GM19035 (cell line): Measurements from ENCODE around the gene C6orf15.

Experiments
- ATAC-seq: cut with Tn5 transposase; IDR thresholded peaks from one replicate; pipeline ENCODE4 v1.9.1; 2021; ENCODE audit not compliant: unreplicated experiment

The C6orf15 gene

DNA sequence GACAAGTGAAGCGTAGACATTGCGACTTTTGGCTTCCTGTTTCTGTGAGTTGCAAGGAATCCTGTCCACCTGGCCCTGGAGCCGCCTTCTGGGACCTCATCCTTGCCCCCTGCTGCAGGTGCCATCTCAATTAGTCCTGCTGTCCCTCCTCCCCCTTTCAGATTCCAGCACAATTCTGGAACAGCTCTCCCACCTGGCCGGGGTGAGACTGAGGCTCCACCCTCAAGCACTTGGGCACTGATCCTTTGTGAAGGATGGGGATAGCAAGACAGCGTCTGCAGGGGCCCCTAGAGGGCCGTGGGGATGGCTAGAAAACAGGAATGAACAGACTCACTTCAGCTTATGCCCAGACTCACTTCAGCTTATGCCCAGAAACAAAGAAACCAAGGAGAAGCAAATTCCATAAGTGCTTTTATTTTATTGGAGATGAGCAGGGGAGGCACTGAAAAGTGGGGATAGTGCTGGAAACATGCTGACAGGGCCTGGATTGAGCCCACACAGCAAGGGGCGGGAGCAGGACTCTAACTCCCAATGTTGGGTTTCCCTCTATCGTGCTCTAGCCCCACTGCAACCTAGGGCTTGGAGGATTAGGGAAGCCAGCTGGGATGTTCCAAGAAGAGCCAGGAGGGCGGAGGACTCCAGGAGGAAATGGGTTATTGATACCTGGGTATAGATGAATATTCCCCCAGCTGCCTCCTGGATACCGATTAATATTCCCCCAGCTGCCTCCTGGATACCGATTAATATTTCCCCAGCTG, 1.4 kb downstream of the C6orf15 start:
- ATAC-seq = no peak

DNA sequence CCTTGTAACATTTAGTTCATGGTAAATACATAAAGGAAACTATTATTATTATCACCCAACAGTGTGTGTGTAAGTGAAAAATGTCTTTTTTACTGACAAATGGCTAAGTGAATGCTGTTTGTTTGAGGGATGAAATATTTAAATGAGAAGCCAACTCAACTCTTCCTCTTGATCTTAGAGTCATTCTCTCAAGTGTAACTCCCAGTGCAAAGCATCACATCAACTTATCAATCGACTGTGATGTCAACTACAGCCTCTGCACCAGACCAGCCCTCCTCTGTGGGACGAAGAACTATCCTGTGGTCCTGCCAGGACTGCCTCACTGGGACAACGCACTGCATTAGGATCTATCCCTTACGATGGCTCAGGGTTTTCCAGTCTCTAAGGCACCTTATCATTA, 5.3 kb downstream of the C6orf15 start:
- ATAC-seq = no peak

DNA sequence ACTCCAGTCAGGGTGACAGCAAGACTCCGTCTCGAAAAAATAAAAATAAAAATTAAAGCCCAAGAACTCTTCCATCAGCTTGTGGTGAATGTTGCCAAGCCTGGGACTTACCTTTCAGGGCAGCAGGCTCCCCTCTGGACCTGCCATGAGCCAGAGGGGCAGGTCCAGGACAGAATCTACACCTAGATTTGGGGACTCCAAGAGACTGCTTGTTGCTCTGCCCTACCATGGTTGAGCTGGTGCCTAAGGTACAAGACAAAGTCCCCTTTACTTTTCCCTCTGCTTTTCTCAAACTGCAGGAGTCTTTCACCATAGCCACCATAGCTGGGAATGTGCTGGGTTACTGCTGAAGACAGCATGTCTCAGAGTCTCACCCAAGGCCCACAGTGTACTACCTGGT, 9.2 kb downstream of the C6orf15 start:
- ATAC-seq = no peak

DNA sequence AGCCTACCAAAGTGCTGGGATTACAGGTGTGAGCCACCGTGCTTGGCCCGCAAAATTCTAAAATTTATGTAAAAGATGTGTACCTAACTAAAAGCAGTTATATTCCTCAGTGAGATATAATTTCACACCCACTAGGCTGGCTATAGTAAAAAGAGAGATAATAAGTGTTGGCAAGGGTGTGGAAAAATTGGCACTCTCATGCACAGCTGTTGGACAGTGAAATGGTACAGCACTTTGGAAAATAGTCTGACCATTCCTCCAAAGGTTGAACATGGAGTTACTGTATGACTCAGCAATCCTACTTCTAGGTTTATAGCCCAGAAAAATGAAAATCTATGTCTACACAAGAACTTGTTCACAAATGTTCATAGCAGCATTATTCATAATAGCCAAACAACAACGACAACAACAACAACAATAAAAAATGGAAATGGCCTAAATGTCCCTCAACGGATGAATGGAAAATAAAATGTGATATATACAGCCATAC, 13.9 kb downstream of the C6orf15 start:
- no peak for ATAC-seq

DNA sequence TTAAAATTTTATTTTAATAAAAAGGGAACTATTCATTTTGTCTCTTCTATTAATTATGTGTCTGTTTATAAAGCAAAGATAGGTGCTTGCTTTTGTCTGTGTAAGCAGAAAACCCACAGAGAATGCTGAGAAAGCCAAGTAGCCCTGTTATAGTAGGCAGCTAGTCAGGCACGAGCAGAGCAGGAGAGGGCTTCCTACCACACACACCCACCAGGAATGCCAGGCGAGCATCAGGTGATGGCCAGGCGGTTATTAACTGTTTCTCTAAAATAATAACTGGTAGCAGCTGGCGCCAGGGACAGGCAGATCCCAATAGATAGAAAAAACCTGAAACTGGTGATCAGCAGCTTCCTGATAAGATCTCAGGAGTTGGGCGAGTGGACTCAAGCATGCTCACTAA, 15.7 kb downstream of the C6orf15 start:
- no peak for ATAC-seq

DNA sequence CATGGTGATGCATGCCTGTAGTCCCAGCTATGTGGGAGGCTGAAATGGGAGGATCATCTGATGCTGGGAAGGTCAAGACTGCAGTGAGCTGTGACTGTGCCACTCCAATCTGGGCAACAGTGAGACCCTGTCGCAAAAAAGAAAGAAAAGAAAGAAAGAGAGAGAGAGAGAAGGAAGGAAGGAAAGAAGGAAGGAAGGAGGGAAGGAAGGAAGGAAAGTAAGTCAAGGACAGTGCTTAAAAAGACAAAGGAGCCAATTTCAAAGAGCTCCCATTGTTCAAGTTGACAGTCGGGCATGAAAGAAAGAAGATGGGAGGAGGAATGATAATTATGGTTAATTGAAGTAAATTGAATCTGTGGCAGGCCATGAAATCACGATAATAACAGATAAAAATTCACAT, 16.2 kb downstream of the C6orf15 start:
- ATAC-seq = no peak

DNA sequence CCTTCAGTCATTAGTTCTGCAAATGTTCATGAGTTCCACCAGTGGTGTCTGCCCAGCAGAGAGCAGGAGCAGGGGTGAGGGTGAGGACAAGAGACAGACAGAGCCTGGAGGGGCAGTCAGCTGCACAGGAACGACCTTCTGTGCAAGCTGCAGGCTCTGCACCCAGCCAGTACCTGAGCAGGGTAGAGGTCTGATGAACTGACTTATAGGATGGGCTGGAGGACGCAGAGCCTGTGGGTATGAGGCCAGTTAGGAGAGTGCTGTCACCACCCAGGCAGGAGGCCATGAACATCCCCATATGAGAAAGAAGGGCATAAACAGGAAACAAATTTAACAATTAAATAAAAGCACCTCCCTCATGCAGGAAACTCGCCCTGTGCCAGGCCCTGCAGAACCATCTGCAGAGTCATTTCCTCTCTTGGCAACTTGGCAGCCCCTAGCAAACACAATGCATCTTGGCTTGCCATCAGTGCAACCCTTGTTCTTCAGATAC, 17.9 kb downstream of the C6orf15 start:
- no peak for ATAC-seq

DNA sequence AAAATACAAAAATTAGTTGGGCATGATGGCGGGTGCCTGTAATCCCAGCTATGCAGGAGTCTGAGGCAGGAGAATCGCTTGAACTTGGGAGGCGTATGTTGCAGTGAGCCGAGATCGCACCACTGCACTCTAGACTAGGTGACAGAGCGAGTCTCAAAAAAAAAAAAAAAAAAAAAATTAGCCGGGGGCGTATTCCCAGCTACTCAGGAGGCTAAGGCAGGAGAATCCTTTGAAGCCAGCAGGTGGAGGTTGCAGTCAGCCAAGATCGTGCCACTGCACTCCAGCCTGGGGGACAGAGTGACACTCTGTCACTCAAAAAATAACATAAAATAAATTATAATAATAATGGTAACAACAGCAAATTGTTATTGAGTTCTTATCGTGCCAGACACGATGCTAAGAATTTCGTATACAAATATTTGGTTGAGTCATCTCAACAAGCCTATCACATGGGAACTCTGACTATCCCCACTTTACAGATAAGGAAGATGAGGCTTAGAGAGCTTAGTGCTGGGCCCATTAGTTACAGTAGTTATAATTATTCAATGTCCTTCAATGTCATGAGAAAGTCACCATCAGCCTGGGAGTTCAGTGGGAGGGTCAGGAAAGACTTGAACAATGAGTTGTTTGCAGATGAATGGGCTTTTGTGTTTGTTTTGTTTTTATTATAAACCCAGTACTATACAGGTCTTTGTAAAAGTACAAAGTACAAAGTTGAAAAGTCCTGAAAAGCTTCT, 19.4 kb downstream of the C6orf15 start:
- no peak for ATAC-seq

DNA sequence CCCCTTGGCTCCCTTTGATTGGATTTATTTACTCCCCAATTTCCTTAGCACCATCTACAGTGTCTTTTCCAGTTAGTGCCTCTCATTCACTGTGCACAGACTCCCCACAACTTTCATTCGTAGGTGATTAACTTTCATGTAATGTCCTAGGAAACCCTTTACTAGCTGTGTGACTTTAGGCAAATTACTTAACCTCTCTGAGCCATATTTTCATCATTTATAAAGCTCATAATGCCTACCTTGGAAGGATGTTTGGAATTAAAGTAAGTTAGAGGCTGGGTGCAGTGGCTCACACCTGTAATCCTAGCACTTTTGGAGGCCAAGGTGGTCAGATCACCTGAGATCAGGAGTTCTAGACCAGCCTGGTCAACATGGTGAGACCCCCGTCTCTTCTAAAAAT, 20.1 kb downstream of the C6orf15 start:
- no peak for ATAC-seq

DNA sequence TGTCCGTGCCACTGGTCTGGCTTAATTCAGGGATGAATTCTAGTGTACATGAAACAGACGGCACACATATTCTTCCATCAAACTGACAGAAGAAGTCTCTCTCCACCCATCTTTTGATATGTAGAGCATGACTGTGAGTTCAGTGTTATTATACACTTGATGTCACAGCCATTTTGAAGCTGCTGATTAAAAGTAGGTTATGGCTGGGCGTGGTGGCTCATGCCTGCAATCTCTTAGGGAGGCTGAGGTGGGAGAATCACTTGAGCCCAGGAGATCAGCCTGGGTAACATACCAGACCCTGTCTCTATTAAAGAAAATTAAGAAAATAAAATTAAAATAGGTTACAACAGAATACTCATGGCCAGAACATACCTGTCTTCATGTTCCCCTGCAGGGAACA, 20.7 kb downstream of the C6orf15 start:
- no peak for ATAC-seq

DNA sequence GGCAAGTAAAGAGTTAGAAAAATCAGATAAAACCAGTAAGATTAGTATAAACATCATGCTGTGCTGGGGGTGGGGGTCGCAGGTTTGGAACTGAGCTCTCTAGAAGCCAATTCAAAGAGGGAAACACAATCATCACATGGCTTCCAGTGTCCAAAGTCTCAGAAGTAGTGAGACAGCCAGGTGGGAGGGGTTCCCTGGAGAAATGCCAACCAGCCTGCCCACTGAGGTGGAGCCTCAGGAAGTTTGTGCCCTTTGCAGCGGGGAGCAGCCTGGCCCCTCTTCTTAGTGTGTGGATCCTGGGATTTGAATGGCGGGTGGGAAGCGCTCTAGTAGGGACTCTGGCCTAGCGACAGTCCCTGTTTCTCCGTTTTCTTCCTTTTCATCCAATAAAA, 21.4 kb downstream of the C6orf15 start:
- ATAC-seq = no peak

DNA sequence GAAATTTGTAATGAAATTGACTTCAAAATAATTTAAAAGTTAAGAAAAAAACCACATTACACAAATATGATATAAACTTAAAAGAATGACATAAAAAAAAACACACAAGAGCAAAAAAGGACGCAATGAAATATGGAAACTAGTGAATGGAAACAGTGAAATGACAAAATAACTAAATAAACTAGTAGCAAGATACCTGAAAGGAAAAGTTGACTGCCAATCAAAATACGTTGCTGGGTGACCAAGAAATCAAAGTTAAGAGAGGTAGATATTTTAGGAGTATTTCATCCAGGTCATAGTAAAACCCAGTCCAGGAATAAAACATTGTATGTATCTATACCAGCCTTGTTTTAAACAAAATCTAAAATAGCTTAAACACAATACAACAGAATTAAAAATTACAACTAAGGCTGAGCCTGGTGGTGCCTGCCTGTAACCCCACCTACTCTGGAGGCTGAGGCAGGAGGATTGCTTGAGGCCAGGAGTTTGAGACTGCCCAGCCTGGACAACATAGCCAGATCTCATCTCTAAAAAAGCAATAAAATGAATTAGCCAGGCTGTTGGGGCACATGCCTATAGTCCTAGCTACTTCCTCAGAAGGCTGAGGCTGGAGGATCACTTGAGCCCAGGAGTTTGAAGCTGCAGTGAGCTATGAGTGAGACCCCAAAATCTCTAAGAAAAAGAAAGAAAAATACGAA, 22.0 kb downstream of the C6orf15 start:
- no peak for ATAC-seq

DNA sequence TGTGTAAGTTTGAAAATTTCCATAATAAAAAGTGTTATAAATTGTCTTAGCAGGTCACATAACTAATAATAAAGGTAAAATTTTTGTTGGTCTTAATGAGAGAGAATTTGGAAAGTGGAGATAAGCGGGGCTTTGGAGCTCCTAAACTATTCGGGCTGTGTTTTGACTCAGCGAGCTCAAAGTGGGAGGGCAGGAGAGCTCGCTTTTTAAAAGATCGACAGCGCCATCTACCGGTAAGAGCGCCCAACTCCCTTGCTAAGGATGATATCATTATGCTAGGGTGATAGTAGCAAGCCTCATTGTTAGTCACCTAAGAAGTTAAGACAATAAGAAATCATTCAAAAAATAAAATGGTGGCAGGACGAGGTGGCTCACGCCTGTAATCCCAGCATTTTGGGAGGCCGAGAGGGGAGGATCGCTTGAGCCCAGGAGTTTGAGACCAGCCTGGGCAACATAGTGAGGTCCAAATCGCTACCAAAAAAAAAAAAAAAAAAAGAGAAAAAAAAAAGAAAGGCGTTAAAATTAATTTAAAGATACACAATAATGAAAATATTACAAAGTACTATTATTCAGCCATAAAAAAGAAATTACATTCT, 24.8 kb downstream of the C6orf15 start:
- peak; percentile 56 for ATAC-seq

DNA sequence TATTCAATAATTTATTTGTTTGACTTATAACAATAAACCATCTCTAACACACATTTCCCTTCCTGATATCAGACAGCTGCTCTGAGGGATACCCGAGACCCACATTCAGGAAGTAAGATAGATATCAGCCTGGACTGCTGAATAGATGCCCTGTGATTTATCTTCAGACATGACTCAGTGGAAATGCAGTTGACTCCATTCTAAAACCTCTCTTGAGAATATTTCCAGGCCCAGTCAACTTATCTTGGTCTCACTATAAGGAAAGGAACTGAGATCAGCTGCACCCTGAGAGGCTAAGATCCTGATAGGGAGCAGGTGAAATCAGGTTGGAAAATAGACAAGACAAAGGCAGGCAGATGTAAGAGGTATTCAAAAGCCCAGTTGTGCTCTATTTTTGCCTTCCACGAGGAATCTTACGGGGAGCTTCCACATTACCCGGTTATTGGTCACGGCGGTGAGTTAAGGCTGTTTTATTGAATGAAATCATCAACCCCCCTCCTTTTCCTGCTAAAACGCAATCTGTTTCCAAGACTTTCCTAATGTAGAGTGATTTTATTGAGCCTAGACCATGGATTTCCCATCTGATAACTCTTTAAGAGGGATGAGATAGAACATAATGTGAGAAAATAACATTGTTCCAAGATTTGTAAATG, 25.5 kb downstream of the C6orf15 start:
- ATAC-seq = no peak

DNA sequence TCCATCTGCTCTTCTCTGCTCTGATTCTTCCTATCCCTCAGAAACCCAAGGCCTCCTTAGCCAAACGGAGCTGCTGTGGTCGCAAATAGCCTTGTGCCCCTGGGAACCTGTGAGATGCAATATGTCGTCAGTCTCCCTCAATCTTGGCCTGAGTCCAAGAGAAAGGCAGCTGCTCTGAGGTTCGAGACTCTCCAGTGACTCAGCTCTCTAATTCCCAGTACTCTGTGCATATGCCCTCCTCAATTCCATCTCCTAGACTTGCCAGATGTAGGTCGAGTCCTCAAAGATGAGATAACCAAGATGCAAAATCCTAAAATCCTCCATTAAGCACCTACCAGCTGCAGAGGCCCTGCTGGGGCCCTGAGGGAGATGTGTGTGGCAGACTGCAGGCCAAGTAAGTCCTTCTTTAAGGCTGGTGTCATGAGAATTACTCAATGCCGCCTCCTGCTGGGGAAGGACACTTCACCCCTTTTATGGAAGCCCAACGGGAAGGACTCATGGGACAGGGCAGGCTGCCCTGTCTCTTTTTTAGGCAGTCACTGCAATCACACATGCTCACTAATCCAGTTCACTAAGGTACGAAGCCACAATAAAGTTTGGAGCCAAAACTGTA, 28.5 kb downstream of the C6orf15 start:
- ATAC-seq = no peak

DNA sequence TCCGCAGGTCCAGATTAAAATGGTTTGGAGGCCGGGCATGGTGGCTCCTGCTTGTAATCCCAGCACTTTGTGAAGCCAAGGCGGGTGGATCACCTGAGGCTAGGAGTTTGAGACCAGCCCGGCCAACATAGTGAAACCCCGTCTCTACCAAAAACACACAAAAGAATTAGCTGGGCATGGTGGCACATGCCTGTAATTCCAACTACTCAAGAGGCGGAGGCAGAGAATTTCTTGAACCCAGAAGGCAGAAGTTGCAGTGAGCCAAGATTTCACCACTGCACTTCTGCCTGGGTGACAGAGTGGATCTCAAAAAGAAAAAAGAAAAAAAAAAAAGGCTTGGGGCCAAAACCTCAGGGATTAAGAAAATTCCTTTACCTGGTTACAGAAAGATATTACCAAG, 30.5 kb downstream of the C6orf15 start:
- ATAC-seq = no peak

DNA sequence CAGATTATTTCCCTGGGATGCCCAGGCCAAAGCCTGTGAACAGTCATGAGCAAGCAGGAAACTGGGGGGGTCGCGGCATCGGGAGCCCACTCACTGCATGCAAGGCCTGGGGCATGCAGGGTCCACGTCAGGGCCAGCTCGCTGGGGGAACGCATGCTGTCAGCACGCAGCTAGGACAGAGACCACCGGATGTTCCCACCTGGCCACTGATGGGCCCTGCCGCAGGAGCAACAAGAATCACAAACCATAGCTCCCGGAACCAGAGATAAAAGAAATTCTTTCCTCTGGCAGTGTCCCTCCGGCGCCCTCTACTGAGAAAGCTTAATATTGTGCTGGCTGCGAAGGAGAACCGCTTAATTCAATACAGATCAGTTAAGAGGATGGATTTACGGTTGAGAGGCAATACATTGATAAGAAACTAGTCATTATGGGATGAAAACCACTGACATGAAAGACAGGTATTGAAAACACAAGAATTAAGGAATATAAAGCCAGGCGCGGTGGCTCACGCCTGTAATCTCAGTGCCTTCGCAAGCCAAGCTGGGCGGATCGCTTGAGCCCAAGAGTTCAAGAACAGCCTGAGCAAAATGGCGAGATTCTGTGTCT, 32.6 kb downstream of the C6orf15 start:
- no peak for ATAC-seq

DNA sequence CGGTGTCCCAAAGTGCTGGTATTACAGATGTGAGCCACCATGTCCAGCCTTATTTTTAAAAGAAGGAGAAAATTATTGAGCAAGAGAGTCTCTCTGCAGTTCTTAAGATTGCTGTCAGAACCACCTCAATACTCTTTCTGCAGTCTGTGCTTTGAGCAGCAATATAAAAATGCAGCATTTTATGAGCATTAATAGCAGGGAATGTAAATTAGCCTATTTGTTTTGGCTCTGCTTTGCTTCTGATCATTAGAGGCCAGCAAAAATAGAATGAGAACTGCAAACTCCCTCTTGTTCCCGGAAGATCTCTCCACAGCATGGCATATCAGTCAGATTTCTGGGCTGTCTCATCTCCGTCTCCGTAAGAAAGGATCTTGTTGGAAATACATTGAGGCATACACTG, 35.8 kb downstream of the C6orf15 start:
- no peak for ATAC-seq

DNA sequence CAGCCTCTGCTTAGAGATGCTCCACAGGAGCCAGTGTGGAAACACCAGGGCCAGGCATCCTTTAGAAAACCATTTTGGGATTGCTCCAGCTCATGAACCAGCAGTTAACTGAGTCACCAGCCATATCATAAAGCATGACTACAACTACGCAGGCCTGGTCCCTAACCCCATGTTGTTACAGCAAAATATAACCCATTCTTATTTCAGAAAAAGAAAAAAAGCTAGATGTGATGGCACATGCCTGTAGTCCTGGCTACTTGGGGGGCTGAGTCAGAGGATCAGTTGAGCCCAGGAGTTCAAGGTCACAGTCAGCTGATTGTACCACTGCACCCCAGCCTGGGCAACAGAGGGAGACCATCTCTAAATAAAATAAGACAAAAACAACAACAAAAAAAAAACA, 36.8 kb downstream of the C6orf15 start:
- no peak for ATAC-seq

DNA sequence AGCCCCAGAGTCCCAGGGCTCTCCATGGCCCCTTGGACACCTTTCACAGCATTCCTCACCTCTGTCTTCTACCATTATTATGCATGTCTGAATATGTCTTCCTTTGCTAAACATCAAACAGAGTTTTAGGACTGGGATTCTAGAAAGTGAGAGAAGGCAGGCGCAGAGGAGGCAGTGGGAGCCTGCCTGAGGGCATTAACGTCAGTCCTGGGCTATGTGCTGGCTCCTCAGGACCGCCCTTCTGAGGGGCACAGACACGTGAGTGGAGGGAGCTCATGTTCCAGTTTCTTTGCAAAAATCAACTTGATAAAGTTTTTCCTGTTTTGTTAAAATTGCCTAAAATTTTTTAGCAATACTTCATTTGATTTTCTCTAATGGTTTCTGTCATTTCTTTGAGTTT, 38.0 kb downstream of the C6orf15 start:
- no peak for ATAC-seq
